NCI-H2029 treated with DMSO at 0.1 percent for 48 hours (cell line): Measurements from ENCODE around the gene TMEM140.
"Not testable (repeated sequence)": the region's sequence is repeated elsewhere in the genome, so short reads cannot be mapped to it uniquely, and the experiment has no call there.

Source experiments
- DNase-seq: peaks from one replicate; lab custom pipeline; 2025; lab: John Stamatoyannopoulos, UW

TMEM140 gene

GRCh38 chr7:135147899-135148721, at the start of gene TMEM140:
Gene TMEM140, plus strand, starts transcription at chr7:135148072. Its CDS starts 16,370 bp downstream, at chr7:135164442.
- no peak for DNase-seq

GRCh38 chr7:135098391-135098790, 49.5 kb upstream of the TMEM140 start:
- DNase-seq, result no peak

- DNase-seq, result no peak
Observed at GRCh38 chr7:135100856-135101255, 47.0 kb upstream of the TMEM140 start.

DNA sequence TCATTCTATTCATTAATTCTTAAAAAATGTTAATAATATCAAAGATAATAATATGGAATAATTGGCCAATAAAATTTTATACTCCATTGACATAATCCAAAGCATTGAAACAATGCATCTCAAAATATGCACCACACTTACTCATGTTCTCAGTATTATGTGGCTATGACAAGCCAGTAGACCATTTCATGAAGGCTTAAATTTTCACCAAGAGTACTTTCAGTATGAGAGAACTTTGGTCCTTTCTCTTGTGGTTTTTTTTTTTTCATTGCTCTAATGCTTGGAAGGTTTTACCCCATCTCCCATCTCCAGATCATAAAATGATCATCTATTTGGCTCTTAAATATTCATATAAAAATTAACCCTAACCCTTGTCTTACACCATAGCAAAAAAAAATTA, 45.5 kb upstream of the TMEM140 start:
- no peak for DNase-seq

DNA sequence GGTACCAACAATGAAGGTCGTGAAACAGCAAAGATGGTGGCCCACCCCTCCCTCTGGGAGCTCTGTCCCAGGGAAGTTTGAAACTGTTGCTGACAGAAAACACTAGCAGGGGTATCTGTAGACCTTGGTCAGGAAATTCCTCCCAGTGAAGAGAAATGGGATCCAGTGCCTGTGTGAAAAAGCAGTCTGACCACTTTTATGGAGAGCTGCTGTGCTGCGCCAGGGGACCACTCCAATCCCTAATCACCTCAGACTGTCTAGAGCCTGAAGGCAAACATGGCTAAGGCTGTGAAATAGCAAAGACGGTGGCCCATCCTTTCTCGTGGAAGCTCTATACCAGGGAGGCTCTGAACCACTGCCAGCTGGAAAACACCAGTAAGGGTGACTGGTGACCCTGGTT, 38.3 kb upstream of the TMEM140 start:
- DNase-seq, result no peak

- no peak for DNase-seq
Observed at GRCh38 chr7:135109976-135110375, 37.9 kb upstream of the TMEM140 start.

- no peak for DNase-seq
Observed at GRCh38 chr7:135111379-135111778, 36.5 kb upstream of the TMEM140 start.

GRCh38 chr7:135114622-135115021, 33.2 kb upstream of the TMEM140 start:
- no peak for DNase-seq

DNA sequence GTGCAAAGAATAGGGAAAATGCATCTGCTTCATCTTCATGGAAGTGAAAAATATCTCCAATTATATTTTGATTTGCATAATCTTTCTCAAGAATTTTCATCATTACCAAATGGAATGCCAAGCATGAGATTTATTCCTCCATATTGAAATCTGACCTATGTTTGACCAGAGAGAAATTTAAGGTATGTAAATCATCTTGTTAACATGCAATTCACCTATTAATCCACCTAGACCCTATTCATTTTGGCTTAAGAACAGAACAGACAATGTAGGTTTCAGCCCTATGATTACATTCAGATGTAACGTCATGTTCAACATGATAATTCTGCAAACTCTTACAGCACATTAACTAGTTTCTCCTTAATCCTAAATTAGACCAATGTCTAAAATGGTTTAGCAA, 30.8 kb upstream of the TMEM140 start:
- DNase-seq, result no peak

GRCh38 chr7:135121868-135122267, 26.0 kb upstream of the TMEM140 start:
- DNase-seq, result no peak

GRCh38 chr7:135124631-135125030, 23.2 kb upstream of the TMEM140 start:
- not testable (repeated sequence) for DNase-seq

- no peak for DNase-seq
Observed at GRCh38 chr7:135128931-135129330, 18.9 kb upstream of the TMEM140 start.

- no peak for DNase-seq
Observed at GRCh38 chr7:135129579-135129978, 18.3 kb upstream of the TMEM140 start.

- DNase-seq, result no peak
Observed at GRCh38 chr7:135143885-135144668, 3.8 kb upstream of the TMEM140 start.

- DNase-seq, result no peak
Observed at GRCh38 chr7:135147341-135147898, 452 bp upstream of the TMEM140 start.

DNA sequence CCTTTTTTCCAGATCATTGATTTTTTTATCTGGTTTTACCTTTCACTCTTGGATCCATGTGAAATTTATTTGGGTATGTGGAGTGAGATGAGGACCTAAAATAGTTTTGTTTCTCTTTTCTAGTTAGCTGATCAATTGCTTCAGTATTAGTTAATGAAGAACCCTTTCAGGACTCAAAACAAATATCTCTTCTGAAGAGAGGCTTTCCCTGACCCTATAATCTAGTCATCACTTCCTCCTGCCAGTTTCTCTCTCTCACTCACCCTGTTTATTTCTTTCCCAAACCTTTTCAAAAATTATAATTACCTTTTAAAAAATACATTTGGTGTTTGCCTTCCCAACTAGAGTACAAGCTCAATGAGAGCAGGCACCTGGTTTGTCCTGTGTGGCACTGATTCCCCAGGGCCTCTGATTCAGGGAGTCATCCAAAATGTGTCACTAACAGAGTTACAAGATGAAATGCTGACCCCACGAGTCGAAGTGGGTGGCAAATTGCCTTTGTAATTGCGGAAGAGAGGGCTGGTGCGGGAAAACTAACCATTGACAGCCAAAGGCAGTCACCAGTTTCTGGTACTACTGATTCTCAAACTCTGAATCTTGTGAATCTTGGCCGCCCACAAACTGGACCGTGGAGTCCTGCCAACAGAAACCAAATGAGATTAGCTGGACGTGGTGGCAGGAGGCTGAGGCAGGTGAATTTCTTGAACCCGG, 2.4 kb downstream of the TMEM140 start:
- DNase-seq, result no peak

DNA sequence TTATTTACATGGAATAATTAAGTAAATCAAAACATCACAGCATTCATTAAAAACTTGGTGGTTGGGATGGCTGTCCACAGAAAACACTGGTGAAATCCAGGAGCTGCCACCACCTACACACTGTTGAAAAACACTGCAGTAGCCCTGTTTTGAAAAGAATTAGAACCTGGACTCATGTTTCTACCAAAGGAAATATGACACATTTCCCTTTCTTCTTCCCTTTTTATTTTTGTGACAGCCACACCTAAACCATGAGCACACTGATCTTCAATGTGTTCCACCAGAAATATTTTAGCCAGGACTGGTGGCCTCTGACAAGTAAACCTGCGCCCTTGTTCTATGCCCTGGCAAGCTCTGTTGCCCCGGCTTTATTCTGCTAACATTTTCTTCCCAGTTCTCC, 3.3 kb downstream of the TMEM140 start:
- DNase-seq, result no peak

- no peak for DNase-seq
Observed at GRCh38 chr7:135151533-135151932, 3.7 kb downstream of the TMEM140 start.

GRCh38 chr7:135152442-135152841, 4.6 kb downstream of the TMEM140 start:
- DNase-seq, result no peak

- DNase-seq, result no peak
Observed at GRCh38 chr7:135154734-135155133, 6.9 kb downstream of the TMEM140 start.

- no peak for DNase-seq
Observed at GRCh38 chr7:135156290-135156689, 8.4 kb downstream of the TMEM140 start.

DNA sequence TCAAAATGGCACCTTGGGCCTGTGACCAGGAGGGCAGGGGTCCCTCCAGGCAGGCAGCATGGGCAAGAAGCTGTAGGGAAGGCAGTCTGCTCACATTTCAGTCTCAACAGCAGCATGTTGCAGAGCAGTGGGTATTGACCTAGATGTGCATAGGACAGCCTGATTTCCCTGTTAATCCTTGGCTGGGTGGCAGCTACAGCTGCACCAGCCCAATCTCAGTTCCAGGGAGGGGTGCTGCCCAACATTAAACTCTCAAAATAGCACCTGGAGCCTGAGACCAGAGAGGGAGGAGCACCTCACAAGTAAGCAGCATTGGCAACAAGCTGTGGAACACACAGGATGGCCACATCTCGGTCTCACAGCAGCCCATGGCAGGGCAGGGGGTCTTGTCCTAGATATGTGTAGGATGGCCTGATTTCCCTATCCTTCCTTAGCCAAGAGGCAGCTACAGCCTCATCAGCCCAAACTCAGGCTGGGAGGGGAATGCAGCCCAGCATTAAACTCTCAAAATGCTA, 10.3 kb downstream of the TMEM140 start:
- no peak for DNase-seq
